ENCODE results near the gene SEMA4D.
"Not testable (repeated sequence)": the region's sequence is repeated elsewhere in the genome, so short reads cannot be mapped to it uniquely, and the experiment has no call there.

SEMA4D gene

GRCh38 chr9:89356782-89357181 lies 141.1 kb downstream of the SEMA4D start:
- TF ChIP-seq GATA1 (IDR thresholded peaks at IDR 0.05; ENCODE audit: low read depth, low read length) (no peak), POLR2A (IDR thresholded peaks at IDR 0.05; ENCODE audit: low read length) (no peak)
- DNase-seq = no peak

- no peak for DNase-seq
- TF ChIP-seq GATA1 (IDR thresholded peaks at IDR 0.05; ENCODE audit: low read depth, low read length) = no peak
- TF ChIP-seq POLR2A (IDR thresholded peaks at IDR 0.05; ENCODE audit: low read length) = no peak
Observed at GRCh38 chr9:89354471-89354870, 143.4 kb downstream of the SEMA4D start.

GRCh38 chr9:89353989-89354388 lies 143.9 kb downstream of the SEMA4D start:
- no peak for DNase-seq

GRCh38 chr9:89352874-89353649 lies 144.9 kb downstream of the SEMA4D start:
- TF ChIP-seq GATA1 (IDR thresholded peaks at IDR 0.05; ENCODE audit: low read depth, low read length) (no peak), POLR2A (IDR thresholded peaks at IDR 0.05; ENCODE audit: low read length) (no peak)
- DNase-seq = no peak

More at GRCh38 chr9:89353989-89354388, 143.9 kb downstream of the SEMA4D start:
- TF ChIP-seq GATA1 (IDR thresholded peaks at IDR 0.05; ENCODE audit: low read depth, low read length) (no peak), POLR2A (IDR thresholded peaks at IDR 0.05; ENCODE audit: low read length) (no peak)

- no peak for DNase-seq
- no peak for TF ChIP-seq GATA1 (IDR thresholded peaks at IDR 0.05; ENCODE audit: low read depth, low read length)
- no peak for TF ChIP-seq POLR2A (IDR thresholded peaks at IDR 0.05; ENCODE audit: low read length)
Observed at GRCh38 chr9:89352451-89352850, 145.5 kb downstream of the SEMA4D start.

GRCh38 chr9:89351584-89352300 lies 146.2 kb downstream of the SEMA4D start:
- TF ChIP-seq POLR2A (IDR thresholded peaks at IDR 0.05; ENCODE audit: low read length) (no peak), GATA1 (IDR thresholded peaks at IDR 0.05; ENCODE audit: low read depth, low read length) (no peak)
- DNase-seq = no peak

- TF ChIP-seq GATA1 (IDR thresholded peaks at IDR 0.05; ENCODE audit: low read depth, low read length) (no peak), POLR2A (IDR thresholded peaks at IDR 0.05; ENCODE audit: low read length) (no peak)
- no peak for DNase-seq
Observed at GRCh38 chr9:89350988-89351557, 146.8 kb downstream of the SEMA4D start.

GRCh38 chr9:89349607-89350006 lies 148.3 kb downstream of the SEMA4D start:
- TF ChIP-seq GATA1 (IDR thresholded peaks at IDR 0.05; ENCODE audit: low read depth, low read length) (no peak), POLR2A (IDR thresholded peaks at IDR 0.05; ENCODE audit: low read length) (no peak)
- no peak for DNase-seq

GRCh38 chr9:89347651-89348050 lies 150.3 kb downstream of the SEMA4D start:
- TF ChIP-seq POLR2A (IDR thresholded peaks at IDR 0.05; ENCODE audit: low read length) = no peak
- no peak for TF ChIP-seq GATA1 (IDR thresholded peaks at IDR 0.05; ENCODE audit: low read depth, low read length)
- no peak for DNase-seq

GRCh38 chr9:89346696-89347095 lies 151.2 kb downstream of the SEMA4D start:
- TF ChIP-seq GATA1 (IDR thresholded peaks at IDR 0.05; ENCODE audit: low read depth, low read length) = no peak
- TF ChIP-seq POLR2A (IDR thresholded peaks at IDR 0.05; ENCODE audit: low read length) = no peak
- DNase-seq = no peak

GRCh38 chr9:89345476-89345875 lies 152.4 kb downstream of the SEMA4D start:
- TF ChIP-seq POLR2A (IDR thresholded peaks at IDR 0.05; ENCODE audit: low read length) (no peak), GATA1 (IDR thresholded peaks at IDR 0.05; ENCODE audit: low read depth, low read length) (no peak)
- DNase-seq = no peak

GRCh38 chr9:89343812-89344211 lies 154.1 kb downstream of the SEMA4D start:
- DNase-seq = not testable (repeated sequence)

GRCh38 chr9:89342948-89343347 lies 155.0 kb downstream of the SEMA4D start:
- TF ChIP-seq POLR2A (IDR thresholded peaks at IDR 0.05; ENCODE audit: low read length) (no peak), GATA1 (IDR thresholded peaks at IDR 0.05; ENCODE audit: low read depth, low read length) (no peak)
- DNase-seq = no peak

- TF ChIP-seq POLR2A (IDR thresholded peaks at IDR 0.05; ENCODE audit: low read length) (no peak), GATA1 (IDR thresholded peaks at IDR 0.05; ENCODE audit: low read depth, low read length) (no peak)
- DNase-seq = peak; percentile 49 to 53
Observed at GRCh38 chr9:89342213-89342612, 155.7 kb downstream of the SEMA4D start.

All from erythroblast (primary cell).